ENCODE measurements around the gene CARD19.
"Not testable (repeated sequence)": the region's sequence is repeated elsewhere in the genome, so short reads cannot be mapped to it uniquely, and the experiment has no call there.

The CARD19 gene

DNA sequence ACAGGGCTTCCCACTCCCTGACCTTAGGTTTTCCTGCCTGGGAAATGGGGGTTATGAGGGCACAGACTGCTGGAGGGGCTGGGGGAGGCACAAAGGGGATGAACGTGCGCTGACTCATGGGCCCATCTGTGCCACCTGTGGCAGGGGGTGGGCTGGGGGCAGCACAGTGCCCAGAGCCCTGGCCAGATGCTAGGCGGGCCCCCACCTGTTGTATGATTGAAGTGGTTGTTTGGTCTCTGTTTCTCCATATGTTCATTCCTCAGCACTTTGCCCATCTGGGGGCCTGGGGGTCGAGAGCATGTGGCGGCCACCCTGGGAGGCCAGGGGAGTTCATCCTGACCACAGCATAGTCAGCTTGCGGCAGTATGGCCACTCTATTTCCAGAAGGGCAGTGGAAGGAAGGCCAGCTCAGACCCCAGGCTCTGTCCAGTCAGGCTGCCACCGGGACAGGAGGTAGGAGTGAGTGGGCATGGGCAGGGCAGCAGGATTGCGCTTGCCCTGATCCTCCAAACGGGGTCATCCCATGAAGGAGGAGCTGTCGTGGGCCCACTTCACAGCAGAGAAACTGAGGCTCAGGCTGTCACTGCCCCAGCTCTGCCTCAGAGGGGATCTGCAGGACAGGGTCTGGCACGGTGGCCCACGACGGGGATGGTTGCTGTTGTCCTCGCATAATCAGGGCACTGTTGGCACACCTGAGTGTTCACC is 38.9 kb downstream of the CARD19 start:
- no peak for DNase-seq

DNA sequence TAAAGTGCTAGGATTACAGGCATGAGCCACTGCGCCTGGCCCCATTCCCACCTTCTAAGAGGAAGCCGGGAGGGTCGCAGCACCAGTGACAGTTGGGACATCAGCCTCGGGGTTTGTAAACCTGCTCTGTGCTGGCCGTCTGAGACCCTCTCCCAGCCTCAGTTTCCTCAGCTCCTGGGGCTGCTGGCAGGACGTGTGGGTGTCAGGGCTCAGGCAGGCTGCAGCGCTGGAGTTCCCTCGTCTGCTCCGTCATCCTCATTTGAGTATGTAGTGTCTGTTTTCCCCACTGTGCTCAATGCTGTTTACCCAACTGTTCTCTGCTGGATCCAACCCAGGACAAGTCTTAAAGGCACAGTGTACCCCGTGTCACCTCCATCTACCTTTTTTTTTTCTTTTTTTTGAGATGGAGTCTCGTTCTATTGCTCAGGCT is 40.0 kb downstream of the CARD19 start:
- DNase-seq: peak; percentile 28

GRCh38 chr9:93137362-93137761 is 41.3 kb downstream of the CARD19 start:
- no peak for DNase-seq

DNA sequence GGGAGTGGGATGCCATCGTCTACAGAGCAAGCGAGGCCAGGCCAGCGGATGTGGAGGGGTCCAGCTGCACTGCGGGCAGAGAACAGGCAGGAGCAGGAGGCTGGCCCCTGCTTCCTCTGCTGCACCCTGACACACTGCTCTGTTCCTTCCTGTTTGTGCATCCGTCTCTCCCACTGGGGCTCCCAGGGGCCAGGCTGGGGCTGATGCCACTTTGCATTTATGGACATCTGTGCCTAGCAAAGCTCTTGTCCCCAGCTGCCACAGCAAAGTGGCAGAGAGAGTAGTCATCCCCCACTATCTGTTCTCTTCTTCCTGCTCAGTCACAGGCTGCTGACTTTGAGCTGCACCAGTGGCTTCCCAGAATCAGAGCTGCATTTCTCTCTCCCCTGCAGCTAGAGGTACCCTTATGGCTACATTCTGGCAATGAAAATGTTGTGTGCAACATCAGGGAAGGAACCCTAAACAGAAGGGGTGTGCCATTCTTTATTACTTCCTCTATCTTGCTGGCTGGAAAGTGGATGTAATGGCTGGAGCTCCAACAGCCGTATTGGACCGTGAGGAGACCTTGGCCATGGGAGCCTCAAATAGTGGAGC is 42.3 kb downstream of the CARD19 start:
- DNase-seq: no peak

DNA sequence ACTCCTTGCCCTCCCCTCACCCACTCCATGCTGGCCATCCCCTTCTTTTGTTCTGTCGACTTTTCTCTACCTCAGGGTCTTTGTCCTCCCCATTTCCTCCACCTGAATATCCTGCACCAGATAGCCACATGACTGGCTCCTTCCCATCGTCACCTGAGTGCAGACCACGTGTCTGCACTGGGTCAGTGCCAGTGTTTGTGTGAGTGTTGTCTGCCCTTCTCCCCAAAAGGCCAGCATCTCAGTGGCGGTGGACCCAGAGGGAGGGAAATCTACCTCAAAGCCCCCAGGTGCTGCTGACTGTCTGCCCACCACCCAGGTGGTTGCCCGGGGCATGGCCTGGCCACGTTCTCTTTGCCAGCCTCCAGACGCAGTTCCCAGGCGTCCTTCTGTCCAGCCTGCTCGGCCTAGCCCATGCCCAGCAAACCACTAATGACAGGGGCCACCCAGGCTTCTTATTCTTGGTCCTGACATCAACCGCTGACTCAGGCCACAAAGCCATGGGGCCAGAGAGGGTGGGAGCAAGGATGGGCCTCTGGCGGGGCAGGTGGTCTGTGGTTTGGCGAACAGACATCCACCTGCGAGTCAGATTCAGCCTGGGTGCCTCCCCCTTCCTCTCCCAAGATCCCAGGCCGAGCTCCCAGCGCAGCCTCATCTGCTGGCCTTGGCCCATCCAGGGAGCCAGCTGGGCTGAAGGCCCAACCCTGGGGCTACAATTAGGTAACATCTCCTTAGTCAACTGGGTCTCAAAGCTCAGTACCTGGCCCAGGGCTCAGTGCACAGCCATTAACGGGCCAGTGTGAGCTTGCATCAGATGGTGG is 43.6 kb downstream of the CARD19 start:
- no peak for DNase-seq

DNA sequence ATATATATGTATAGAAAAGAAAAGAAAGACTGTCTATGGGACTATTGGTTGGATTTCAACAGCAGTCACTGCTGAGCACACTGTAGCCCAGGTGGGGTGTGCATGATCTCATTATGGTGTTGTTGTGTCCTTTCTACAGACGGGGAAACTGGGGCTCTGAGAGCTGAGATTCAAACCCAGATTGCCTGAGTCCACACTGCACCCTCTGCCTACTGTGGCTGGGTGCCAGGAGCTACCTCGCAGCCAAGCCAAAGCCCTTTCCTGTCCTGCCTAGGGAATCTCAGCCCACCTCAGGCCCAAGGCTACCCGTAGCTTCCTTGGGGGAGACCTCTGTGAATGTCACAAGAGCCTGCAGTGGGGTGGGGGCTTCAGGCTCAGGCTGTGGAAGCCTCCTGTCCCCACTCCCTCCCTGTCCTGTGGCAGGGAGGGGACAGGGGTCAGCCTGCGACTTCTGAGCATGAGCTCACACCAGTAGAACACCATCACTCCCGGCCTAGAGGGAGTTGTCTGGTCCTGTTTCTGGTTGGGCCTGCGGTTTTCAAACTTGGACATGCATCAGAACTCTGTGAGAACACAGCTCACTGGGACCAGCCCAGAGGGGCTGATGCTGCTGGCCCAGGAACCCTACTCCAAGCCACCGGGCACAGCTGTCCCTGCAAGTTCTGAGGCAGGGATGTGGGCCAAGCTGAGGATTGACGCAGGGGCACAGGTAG is 45.9 kb downstream of the CARD19 start:
- DNase-seq: no peak

DNA sequence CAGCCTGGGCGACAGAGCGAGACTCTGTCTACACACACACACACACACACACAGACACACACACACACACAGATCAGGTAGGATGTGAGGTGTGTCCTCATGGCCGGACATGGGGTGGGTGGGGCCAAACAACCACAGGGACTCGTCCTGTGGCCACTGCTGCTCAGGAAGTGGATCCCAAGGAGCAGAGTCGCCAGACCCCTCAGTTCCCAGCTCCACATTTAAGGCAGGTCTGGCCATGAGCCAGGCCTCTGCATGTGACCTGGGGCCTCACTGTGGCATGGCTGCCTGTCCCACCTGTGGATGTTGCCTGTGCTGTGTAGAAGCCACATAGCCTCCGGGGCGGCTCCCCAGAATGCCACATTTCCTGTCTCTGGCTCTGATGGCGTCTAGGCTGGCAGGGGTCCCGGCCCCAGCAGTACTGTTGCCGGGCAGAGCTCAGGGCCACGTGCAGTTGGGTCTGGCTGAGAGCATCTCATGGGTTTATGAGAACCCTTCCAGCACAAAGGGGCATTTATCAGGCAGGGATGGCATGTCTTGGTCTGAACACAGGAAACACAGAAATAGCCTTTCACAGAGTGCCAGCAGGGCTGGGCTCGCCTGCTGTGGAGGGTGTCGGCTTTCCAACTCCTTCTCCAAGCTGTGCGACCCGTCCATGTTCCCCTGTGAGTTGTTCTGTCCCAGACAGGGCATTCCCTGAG is 48.0 kb downstream of the CARD19 start:
- DNase-seq: no peak

DNA sequence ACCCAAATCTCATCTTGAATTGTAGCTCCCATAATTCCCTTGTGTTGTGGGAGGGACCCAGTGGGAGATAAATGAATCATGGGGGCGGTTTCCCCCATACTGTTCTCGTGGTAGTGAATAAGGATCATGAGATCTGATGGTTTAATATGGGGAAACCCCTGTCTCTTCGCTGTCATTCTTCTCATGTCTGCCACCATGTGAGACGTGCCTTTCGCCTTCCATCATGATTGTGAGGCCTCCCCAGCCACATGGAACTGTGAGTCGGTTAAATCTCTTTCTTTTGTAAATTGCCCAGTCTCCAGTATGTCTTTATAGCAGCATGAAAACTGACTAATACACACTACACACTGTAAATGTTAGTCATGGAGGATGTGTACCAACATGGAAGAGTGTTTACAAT is 50.7 kb downstream of the CARD19 start:
- not testable (repeated sequence) for DNase-seq

DNA sequence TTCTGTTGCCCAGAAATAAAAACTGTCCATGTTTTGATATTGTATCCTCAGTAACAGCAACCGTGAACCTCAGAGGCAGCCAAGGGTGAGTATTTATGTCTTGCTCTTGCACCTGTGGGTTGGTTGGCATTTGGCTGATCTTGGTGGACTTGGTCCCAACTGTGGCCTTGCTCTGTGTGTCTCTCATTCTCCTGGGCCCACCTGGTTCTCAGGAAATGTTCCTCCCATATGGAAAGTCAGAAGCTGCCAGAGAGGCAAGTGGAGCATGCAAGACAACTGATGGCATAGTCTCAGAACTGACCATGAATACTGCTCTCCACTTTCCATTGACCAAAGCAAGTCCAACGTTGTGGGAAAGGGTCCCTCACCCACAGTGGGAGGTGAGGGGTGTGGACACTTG is 51.6 kb downstream of the CARD19 start:
- DNase-seq: no peak

GRCh38 chr9:93148721-93149120 is 52.7 kb downstream of the CARD19 start:
- DNase-seq: no peak

GRCh38 chr9:93149361-93149760 is 53.3 kb downstream of the CARD19 start:
- no peak for DNase-seq

- no peak for DNase-seq
Observed at GRCh38 chr9:93151097-93151784, 55.2 kb downstream of the CARD19 start.

DNA sequence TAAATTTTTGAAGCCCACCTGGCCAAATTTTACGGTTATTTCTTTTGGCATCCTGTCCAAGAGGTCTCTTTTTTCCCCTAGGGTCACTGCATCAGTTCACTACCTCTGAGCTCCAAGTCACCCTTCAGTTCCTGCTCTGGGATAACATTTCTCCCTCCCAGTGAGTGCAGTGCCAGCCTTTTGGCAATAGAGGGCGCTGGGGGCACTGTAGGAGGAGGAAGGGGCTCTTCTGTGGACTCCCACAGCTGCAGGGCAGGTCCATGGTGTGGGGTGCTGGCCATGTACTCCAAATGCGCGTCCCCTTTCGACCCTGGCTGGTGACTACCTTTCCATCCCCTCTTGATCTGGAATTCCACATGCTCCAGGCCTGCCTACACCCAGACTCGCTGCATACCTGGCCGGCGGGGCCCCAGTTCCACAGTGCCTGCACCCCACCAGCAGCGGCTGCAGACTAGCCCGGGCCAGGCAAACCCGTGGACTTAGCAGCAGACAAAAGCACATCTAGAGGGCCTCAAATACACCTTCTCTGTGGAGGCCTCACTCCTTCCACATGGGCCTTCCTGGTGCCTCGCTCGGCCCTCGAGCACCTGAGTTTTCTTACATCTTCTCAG is 58.4 kb downstream of the CARD19 start:
- DNase-seq: no peak

DNA sequence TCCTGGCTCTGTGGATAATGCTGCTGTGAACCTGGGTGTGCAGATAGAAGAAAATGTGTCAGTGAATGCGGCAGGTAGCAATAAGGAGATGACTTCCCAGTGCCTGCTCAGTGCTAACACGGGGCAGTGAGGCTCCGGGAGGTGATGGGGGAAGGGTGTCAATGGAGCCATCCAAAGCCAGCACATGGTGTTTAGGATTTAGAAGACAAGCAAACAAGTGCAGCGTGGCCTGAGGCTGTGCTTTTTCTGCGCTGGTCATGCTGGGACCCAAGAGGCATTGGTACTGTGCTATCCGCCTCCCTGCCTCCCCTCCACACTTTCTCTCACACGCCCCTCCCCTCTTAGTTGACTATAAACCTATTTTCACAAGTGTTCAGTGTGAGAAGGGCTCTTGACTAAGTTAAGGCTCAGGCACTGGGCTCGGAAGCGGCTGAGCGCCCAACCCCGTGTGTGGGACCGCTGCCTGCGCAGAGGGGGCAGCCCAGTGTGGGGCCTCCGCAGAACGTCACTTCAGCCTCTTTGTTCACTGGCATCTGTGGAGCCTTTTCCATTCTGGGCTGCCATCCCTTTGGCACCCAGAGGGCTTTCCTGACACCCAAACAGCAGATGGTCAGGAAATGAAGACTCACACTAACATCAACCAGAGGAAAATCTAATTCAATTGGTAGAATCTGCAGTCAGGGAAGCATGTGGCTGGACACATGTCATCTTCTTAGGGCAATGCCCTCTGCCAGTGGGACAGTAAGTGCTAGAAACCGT is 59.9 kb downstream of the CARD19 start:
- DNase-seq: no peak

DNA sequence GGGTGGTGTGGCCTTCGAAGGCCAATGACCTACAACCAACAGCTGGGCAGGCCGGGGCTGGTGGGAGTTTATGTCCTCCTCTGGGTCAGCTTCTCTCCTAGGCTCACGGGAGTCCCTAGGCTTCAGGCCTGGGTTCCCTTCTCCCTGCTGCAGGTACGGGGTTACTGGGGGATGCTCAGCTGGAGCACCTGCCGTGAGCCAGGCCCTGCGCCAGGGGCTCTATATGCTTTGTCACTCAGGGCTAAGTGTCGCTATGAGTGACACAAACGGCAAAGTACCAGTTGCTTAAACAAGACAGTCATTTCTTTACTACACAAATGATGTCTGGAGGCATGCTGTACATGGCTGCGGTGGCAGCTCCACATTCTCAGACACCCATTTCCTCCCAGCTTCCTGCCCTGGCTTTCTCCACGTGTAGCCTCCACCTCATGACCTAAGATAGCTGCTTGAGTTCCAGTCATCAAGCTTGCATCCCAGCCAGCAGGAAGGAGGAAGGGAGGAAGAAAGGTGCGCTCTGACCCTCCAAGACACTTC is 60.5 kb downstream of the CARD19 start:
- DNase-seq: no peak

GRCh38 chr9:93159601-93160471 is 63.8 kb downstream of the CARD19 start:
- peak; percentile 34 for DNase-seq

GRCh38 chr9:93161786-93162562 is 66.0 kb downstream of the CARD19 start:
- no peak for DNase-seq

All from NCI-H526 treated with DMSO at 0.1 percent for 48 hours (cell line).